Gastrocnemius medialis (tissue), 4 donors: Measurements from ENCODE around the gene SELENOO. TPM values are rescaled to one million over a fixed set of nuclear protein-coding genes. Genes with fewer than 3 reads are reported as not detected.

Experiments
- ATAC-seq, 2 donors: fragments of 150-250 bp; one replicate each; pipeline ENCODE4 v1.9.1; 2016
- DNase-seq, 2 donors: peaks; one replicate each; pipeline ENCODE4 v3.0.0-alpha.2; 2019
- H3K27ac ChIP-seq, 4 donors: fragments of 200-600 bp; sonication (generic); 1 replicate in 1 of 4; 2 replicates in 3 of 4; pipeline ENCODE4 v1.5.1; 2016 to 2018; ENCODE audit warnings: mild to moderate bottlenecking in 2 of 4, moderate library complexity in 1 of 4
- H3K27me3 ChIP-seq, 3 donors: fragments of 200-600 bp; sonication (generic) in 2 of 3; 1 replicate in 1 of 3; 2 replicates in 2 of 3; pipeline versions ENCODE4 v1.5.1 to v1.6.0; 2016 to 2019; ENCODE audit warnings: mild to moderate bottlenecking in 1 of 3, moderate library complexity in 1 of 3
- H3K36me3 ChIP-seq, 2 donors: fragments of 200-600 bp; sonication (generic) in 1 of 2; one replicate each; pipeline ENCODE4 v1.5.1; 2017 to 2018
- H3K4me1 ChIP-seq, 2 donors: fragments of 200-600 bp; sonication (generic) in 1 of 2; one replicate each; pipeline ENCODE4 v1.5.1; 2016 to 2017; ENCODE audit warnings: mild to moderate bottlenecking in 2 of 2
- H3K4me3 ChIP-seq, 4 donors: fragments of 200-600 bp; sonication (generic) in 3 of 4; 1 replicate in 1 of 4; 2 replicates in 3 of 4; pipeline ENCODE4 v1.5.1; 2016 to 2019; ENCODE audit warnings: mild to moderate bottlenecking in 2 of 4
- H3K9me3 ChIP-seq, 3 donors: fragments of 200-600 bp; sonication (generic) in 2 of 3; 1 replicate in 1 of 3; 2 replicates in 2 of 3; pipeline ENCODE4 v1.5.1; 2016 to 2019
- POLR2A ChIP-seq, 2 donors: fragments of 450-650 bp; IDR thresholded peaks; one replicate each; pipeline ENCODE4 v1.6.1; 2017; ENCODE audit warnings: antibody characterized with exemption in 2 of 2, mild to moderate bottlenecking in 2 of 2, moderate library complexity in 2 of 2
- in situ Hi-C, 4 donors: fragments of 200-750 bp; cut with MboI; loops; one replicate each; pipeline versions ENCODE4 v1.15.0 to v1.8.0; 2017; ENCODE audit warnings: low sequenced_read_pairs in 4 of 4
- intact Hi-C: fragments of 100-400 bp; cut with DNase I; formaldehyde crosslinking; loops from one replicate; pipeline ENCODE4 v1.15.1; 2023; ENCODE audit warnings: low total_unique reads
- total RNA-seq, 4 donors: library from RNA; depleted of rRNA; stranded (reverse); fragments of >200 nt; gene quantifications; one replicate each; pipeline versions ENCODE4 v1.1.0 to v1.2.3, GENCODE V29; 2016
- TF ChIP-seq, protein P1 (sequence below), 5 experiments: fragments of 450-650 bp in 3 of 5; fragments of 200-600 bp in 2 of 5; sonication (generic) in 2 of 5; IDR thresholded peaks in 4 of 5; conservative IDR thresholded peaks in 1 of 5; 1 replicate in 4 of 5; 2 replicates in 1 of 5; pipeline ENCODE4 v1.5.1; 2016 to 2019; ENCODE audit warnings: antibody characterized with exemption in 5 of 5, mild to moderate bottlenecking in 3 of 5, moderate library complexity in 3 of 5

SELENOO gene
- total RNA-seq, 4 donors from 2014 or later: 26.4 to 54.9 (median 34.0) TPM

- TF ChIP-seq, protein P1, sequence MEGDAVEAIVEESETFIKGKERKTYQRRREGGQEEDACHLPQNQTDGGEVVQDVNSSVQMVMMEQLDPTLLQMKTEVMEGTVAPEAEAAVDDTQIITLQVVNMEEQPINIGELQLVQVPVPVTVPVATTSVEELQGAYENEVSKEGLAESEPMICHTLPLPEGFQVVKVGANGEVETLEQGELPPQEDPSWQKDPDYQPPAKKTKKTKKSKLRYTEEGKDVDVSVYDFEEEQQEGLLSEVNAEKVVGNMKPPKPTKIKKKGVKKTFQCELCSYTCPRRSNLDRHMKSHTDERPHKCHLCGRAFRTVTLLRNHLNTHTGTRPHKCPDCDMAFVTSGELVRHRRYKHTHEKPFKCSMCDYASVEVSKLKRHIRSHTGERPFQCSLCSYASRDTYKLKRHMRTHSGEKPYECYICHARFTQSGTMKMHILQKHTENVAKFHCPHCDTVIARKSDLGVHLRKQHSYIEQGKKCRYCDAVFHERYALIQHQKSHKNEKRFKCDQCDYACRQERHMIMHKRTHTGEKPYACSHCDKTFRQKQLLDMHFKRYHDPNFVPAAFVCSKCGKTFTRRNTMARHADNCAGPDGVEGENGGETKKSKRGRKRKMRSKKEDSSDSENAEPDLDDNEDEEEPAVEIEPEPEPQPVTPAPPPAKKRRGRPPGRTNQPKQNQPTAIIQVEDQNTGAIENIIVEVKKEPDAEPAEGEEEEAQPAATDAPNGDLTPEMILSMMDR (IDR thresholded peaks at IDR 0.05 in 4 of 5, conservative IDR thresholded peaks at IDR 0.05 in 1 of 5): no peak
- TF ChIP-seq POLR2A (IDR thresholded peaks at IDR 0.05): no peak
- peaks cover 0 to 31% of the 10 kb centered on the region in 2 donors for H3K36me3 ChIP-seq
- ATAC-seq (no peak), DNase-seq (no peak)
- intact Hi-C loops: loop anchor here (1.0 to 10.0 kb wide), 3 partner anchors 60 to 273 kb away; no protein-coding TSS in a partner anchor
- H3K4me1 ChIP-seq: peaks cover 25 to 32% of the 10 kb centered on the region in 2 donors
- in situ Hi-C loops: loop anchor here in 1 of 4 donors (10.0 kb wide), 1 partner anchor 273 kb away; no protein-coding TSS in a partner anchor
- H3K27me3 ChIP-seq: no peaks in the 10 kb centered on the region
- H3K9me3 ChIP-seq: no peaks in the 10 kb centered on the region
- peak overlapping the region; percentile 74 to 89 (median 82) for H3K27ac ChIP-seq
- no peak overlapping the region for H3K4me3 ChIP-seq
These were observed 6.8 kb downstream of the SELENOO start for GRCh38 chr22:50207383-50208140.

- Histone ChIP-seq H3K27ac (peak overlapping the region in 2 of 4 donors; percentile 23 to 83), H3K9me3 (no peaks in the 10 kb centered on the region), H3K36me3 (peaks cover 0 to 37% of the 10 kb centered on the region in 2 donors), H3K4me3 (no peak overlapping the region), H3K27me3 (no peaks in the 10 kb centered on the region), H3K4me1 (peaks cover 25 to 30% of the 10 kb centered on the region in 2 donors)
- in situ Hi-C loops (loop anchor here in 1 of 4 donors (10.0 kb wide), 1 partner anchor 274 kb away; no protein-coding TSS in a partner anchor), intact Hi-C loops (loop anchor here (1.0 to 10.0 kb wide), 3 partner anchors 61 to 274 kb away; no protein-coding TSS in a partner anchor)
- DNase-seq (no peak), ATAC-seq (no peak)
- TF ChIP-seq POLR2A (IDR thresholded peaks at IDR 0.05): no peak
- TF ChIP-seq, protein P1 (IDR thresholded peaks at IDR 0.05 in 4 of 5, conservative IDR thresholded peaks at IDR 0.05 in 1 of 5): no peak
These were observed 7.7 kb downstream of the SELENOO start for GRCh38 chr22:50208430-50208938.

DNA sequence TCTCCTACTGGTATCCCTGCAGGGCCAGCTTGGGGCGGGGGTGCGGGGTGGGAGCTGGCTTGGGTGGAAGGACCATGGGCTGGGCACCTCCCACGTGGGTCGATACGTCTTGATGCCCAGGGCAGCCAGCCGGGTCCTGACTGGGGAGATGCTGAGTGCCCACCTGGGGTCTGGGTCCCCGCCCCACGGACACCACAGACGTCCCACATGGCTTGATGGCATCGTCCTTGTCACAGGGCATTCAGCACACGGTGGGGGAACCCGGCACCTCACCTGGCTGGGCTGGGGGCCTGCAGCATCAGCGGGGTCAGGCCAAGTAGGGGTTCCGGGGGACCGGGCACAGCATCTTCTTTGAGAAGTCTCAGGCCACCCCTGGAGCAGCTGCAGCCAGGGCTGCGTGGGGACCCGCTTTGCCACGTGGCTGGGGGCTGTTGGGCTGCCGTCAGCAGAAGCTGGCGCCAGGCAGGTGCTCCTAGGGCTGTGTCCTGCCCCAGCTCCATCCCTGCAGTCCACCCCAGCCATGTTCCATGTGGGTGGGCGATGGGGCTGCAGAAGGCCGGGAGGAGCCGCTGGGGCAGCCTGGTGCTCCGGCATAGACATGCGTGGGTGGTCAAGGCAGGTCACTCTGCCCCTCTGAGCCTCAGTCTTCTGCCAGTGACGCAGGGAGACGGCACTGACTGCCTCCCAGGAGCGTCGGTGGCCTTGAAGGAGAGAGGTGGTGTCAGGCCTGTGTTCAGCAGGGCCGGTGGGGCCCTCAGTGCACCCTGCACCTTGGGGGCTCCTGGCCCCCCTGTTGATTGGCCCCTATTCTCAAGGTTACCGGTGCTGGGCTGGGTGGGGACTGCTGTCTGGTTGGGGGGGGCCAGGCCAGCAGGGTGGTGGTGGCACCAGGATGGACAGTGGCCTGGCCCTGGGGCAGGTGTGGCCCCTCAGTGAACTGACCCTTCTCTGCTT lies 8.4 kb downstream of the SELENOO start:
- no peak overlapping the region for H3K4me3 ChIP-seq
- peaks cover 0 to 43% of the 10 kb centered on the region in 2 donors for H3K36me3 ChIP-seq
- intact Hi-C loops: loop anchor here (1.0 to 10.0 kb wide), 3 partner anchors 62 to 274 kb away; no protein-coding TSS in a partner anchor
- DNase-seq: no peak
- no peaks in the 10 kb centered on the region for H3K9me3 ChIP-seq
- in situ Hi-C loops: loop anchor here in 1 of 4 donors (10.0 kb wide), 1 partner anchor 274 kb away; no protein-coding TSS in a partner anchor
- no peak for ATAC-seq
- peak overlapping the region in 3 of 4 donors; percentile 23 to 83 (median 24) for H3K27ac ChIP-seq
- no peak for TF ChIP-seq POLR2A (IDR thresholded peaks at IDR 0.05)
- TF ChIP-seq, protein P1 (IDR thresholded peaks at IDR 0.05 in 4 of 5, conservative IDR thresholded peaks at IDR 0.05 in 1 of 5): no peak
- peaks cover 25 to 30% of the 10 kb centered on the region in 2 donors for H3K4me1 ChIP-seq
- no peaks in the 10 kb centered on the region for H3K27me3 ChIP-seq

DNA sequence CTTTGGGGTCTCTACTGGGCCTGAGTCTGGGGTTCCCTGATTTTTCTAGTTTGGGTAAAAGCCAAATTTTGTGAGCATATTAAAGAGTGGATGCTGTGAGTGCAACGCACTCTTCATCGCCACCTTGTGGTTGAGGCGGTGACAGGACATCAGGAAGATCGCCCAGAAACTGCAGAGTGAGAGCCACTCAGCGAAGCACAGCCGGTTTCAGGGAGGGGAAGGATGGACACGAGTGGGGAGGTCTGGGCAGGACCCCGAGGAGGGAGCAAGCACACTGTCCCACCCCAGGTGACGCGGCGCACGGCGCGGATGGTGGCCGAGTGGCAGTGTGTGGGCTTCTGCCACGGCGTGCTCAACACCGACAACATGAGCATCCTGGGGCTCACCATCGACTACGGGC lies 9.1 kb downstream of the SELENOO start:
- no peaks in the 10 kb centered on the region for H3K27me3 ChIP-seq
- intact Hi-C loops (loop anchor here (5.0 to 10.0 kb wide), 3 partner anchors 42 to 275 kb away; partner anchors contain the start of gene HDAC10), in situ Hi-C loops (loop anchor here in 1 of 4 donors (10.0 kb wide), 1 partner anchor 275 kb away; no protein-coding TSS in a partner anchor)
- TF ChIP-seq, protein P1 (IDR thresholded peaks at IDR 0.05 in 4 of 5, conservative IDR thresholded peaks at IDR 0.05 in 1 of 5): peak; percentile 54 to 87 (median 77)
- TF ChIP-seq POLR2A (IDR thresholded peaks at IDR 0.05): no peak
- H3K4me3 ChIP-seq: no peak overlapping the region
- peaks cover 20 to 26% of the 10 kb centered on the region in 2 donors for H3K4me1 ChIP-seq
- peaks cover 0 to 50% of the 10 kb centered on the region in 2 donors for H3K36me3 ChIP-seq
- no peaks in the 10 kb centered on the region for H3K9me3 ChIP-seq
- ATAC-seq: peak in 1 of 2 donors; percentile 19
- H3K27ac ChIP-seq: peak overlapping the region in 1 of 4 donors; percentile 83
- peak in 1 of 2 donors; percentile 64 for DNase-seq
